ENCODE results near the gene KCNIP1. TPM values are rescaled to one million over a fixed set of nuclear protein-coding genes. Genes with fewer than 3 reads are reported as not detected.

KCNIP1 gene
- total RNA-seq, 1 experiment from 2014 or later, result not detected

- Histone ChIP-seq H3K4me3 (replicated peaks in 1 of 2; ENCODE audit: low read depth in 1 of 2, low read length in 2 of 2) (no peak overlapping the region), H3K9me2 (ENCODE audit: insufficient read depth) (no peaks in the 10 kb centered on the region), H3K4me2 (ENCODE audit: low read length) (no peak overlapping the region), H3K27me3 (ENCODE audit: insufficient read depth, low read length) (peaks cover 41% of the 10 kb centered on the region), H4K20me1 (ENCODE audit: insufficient read depth) (no peaks in the 10 kb centered on the region), H3K4me1 (ENCODE audit: control insufficient read depth in 1 of 2, insufficient read depth in 2 of 2, low read length in 2 of 2) (no peaks in the 10 kb centered on the region), H3K9ac (ENCODE audit: low read length) (no peak overlapping the region), H2AFZ (ENCODE audit: low read depth, low read length, poor library complexity, severe bottlenecking) (no peak overlapping the region), H3K79me2 (ENCODE audit: insufficient read depth, low read length) (no peaks in the 10 kb centered on the region), H3K27ac (ENCODE audit: low read depth, low read length) (no peak overlapping the region), H3K9me3 (ENCODE audit: control insufficient read depth in 1 of 2, insufficient read depth in 1 of 2, low read depth in 1 of 2, low read length in 2 of 2) (no peaks in the 10 kb centered on the region), H3K36me3 (ENCODE audit: control insufficient read depth in 1 of 2, insufficient read depth in 2 of 2, low read length in 2 of 2) (no peaks in the 10 kb centered on the region)
- DNase-seq (ENCODE audit: low read depth, low spot score) (no peak), ATAC-seq (no peak)
- ChIA-PET CTCF (no interaction called here), POLR2A (no interaction called here), RAD21 (ENCODE audit: low non-redundant PET in 1 of 2, low total read pairs in 2 of 2, uncharacterized antibody in 2 of 2, unreplicated experiment in 2 of 2) (no interaction called here)
- BruUV-seq (replicated peaks), result no TSS peak
- intact Hi-C loops (cut with micrococcal nuclease), result no loop called here
- TF ChIP-seq SRF (IDR thresholded peaks at IDR 0.05; ENCODE audit: low read depth), result no peak
- no peak for TF ChIP-seq POLR2AphosphoS5 (IDR thresholded peaks at IDR 0.05; ENCODE audit: low read depth, low read length)
- TF ChIP-seq REST (IDR thresholded peaks at IDR 0.05; ENCODE audit: low read depth), result no peak
- no peak for TF ChIP-seq SP1 (IDR thresholded peaks at IDR 0.05; ENCODE audit: low read depth)
- no peak for TF ChIP-seq EZH2 (IDR thresholded peaks at IDR 0.05)
- TF ChIP-seq TCF7L2 (IDR thresholded peaks at IDR 0.05; ENCODE audit: borderline replicate concordance, extremely low read depth, insufficient read depth, insufficient read length), result no peak
- TF ChIP-seq EGR1 (IDR thresholded peaks at IDR 0.05; ENCODE audit: low read depth), result no peak
- TF ChIP-seq ZNF274 (IDR thresholded peaks at IDR 0.05; ENCODE audit: low read depth, low read length), result no peak
- no peak for TF ChIP-seq CEBPB (IDR thresholded peaks at IDR 0.05; ENCODE audit: low read depth)
- no peak for TF ChIP-seq CBX3 (IDR thresholded peaks at IDR 0.05; ENCODE audit: low read depth)
- no peak for TF ChIP-seq CTCF (IDR thresholded peaks at IDR 0.05 in 2 of 3, conservative IDR thresholded peaks at IDR 0.05 in 1 of 3; ENCODE audit: borderline replicate concordance in 1 of 3, insufficient read depth in 1 of 3, low read depth in 2 of 3, low read length in 2 of 3)
- no peak for TF ChIP-seq RAD21 (IDR thresholded peaks at IDR 0.05; ENCODE audit: low read depth)
- no peak for TF ChIP-seq MAX (IDR thresholded peaks at IDR 0.05)
- TF ChIP-seq ATF3 (IDR thresholded peaks at IDR 0.05), result no peak
- TF ChIP-seq ZBTB33 (IDR thresholded peaks at IDR 0.05; ENCODE audit: extremely low read depth, insufficient replicate concordance, low read length), result no peak
- TF ChIP-seq YY1 (IDR thresholded peaks at IDR 0.05; ENCODE audit: extremely low read depth, insufficient replicate concordance, low read depth, low read length), result no peak
- no peak for TF ChIP-seq ELF1 (IDR thresholded peaks at IDR 0.05; ENCODE audit: borderline replicate concordance, low read depth)
Measured at GRCh38 chr5:170545313-170545712, 41.5 kb downstream of the KCNIP1 start.
